Pancreas (tissue), 10 donors: Measurements from ENCODE around the gene GOLPH3L. TPM values are rescaled to one million over a fixed set of nuclear protein-coding genes. Genes with fewer than 3 reads are reported as not detected.

ENCODE experiments used
- ATAC-seq, 4 donors: fragments of 200-7000 bp; cut with Tn5 transposase; one replicate each; pipeline versions ENCODE4 v1.8.0 to v1.9.1; 2020; ENCODE audit warnings: mild to moderate bottlenecking in 4 of 4, moderate library complexity in 4 of 4
- DNase-seq, 6 donors: peaks; one replicate each; pipeline ENCODE4 v3.0.0-alpha.2; 2020
- FAIRE-seq: peaks from 2 replicates; lab custom pipeline; 2012; peaks lifted over from hg19 to GRCh38; lab: Jason Lieb, UNC
- H3K27ac ChIP-seq, 4 donors: fragments of 200-600 bp; sonication (generic); 1 replicate in 3 of 4; 2 replicates in 1 of 4; pipeline versions ENCODE4 v1.5.0 to v1.8.0; 2020
- H3K27me3 ChIP-seq, 4 donors: fragments of 200-600 bp; one replicate each; pipeline ENCODE4 v1.8.0; 2021
- H3K36me3 ChIP-seq, 3 donors: fragments of 200-600 bp; sonication (generic) in 1 of 3; one replicate each; pipeline versions ENCODE4 v1.5.0 to v1.8.0; 2020 to 2021
- H3K4me1 ChIP-seq, 3 donors: fragments of 200-600 bp; one replicate each; pipeline ENCODE4 v1.8.0; 2021
- H3K4me3 ChIP-seq, 4 donors: fragments of 200-600 bp; sonication (generic) in 2 of 4; one replicate each; pipeline versions ENCODE4 v1.5.0 to v1.8.0; 2020 to 2021
- H3K9me3 ChIP-seq, 4 donors: fragments of 200-600 bp; one replicate each; pipeline ENCODE4 v1.8.0; 2021
- CTCF ChIP-seq, 4 donors: fragments of 200-600 bp; sonication (generic) in 3 of 4; IDR thresholded peaks; one replicate each; pipeline versions ENCODE4 v1.5.0 to v1.8.0; 2021; ENCODE audit warnings: antibody characterized with exemption in 4 of 4
- WGBS, 2 donors: extraction: QIAGEN DNeasy Blood & Tissue Kit; methylation state at CpG; one replicate each; pipeline ENCODE4 v1.1.7; 2013; 5-methylcytosine and 5-hydroxymethylcytosine counted together
- intact Hi-C, 3 donors: fragments of 100-400 bp; cut with DNase I; formaldehyde crosslinking; loops; one replicate each; pipeline versions ENCODE4 v1.11.1 to v1.14.2; 2022
- polyA plus RNA-seq, 2 donors: library from polyadenylated mRNA; stranded (reverse); fragments of 200-250 nt; gene quantifications; one replicate each; pipeline ENCODE4 v1.2.3, GENCODE V29; 2013
- total RNA-seq, 6 donors: library from RNA; stranded (reverse); fragmentation: NEBNext Ultra II Directional in 4 of 6; extraction: Animal tissue kit (Norgen Biotek cat#: 25700) in 4 of 6; gene quantifications; one replicate each; pipeline versions ENCODE4 v1.2.1 to v1.2.4, GENCODE V29; 2021 to 2023
- donor health status: healthy with polysubstance abuse.
- donor health status: DM: no; HTN: no; CAD: no; lungs with moderate emphysema.
- donor health status: DM: no; HTN: no; CAD: no.
- donor health status: control.
- donor health status: control.
- donor health status: Bipolar disorder and iron deficiency.
- donor health status: DM: yes; HTN: yes; CAD: no.
- donor health status: DM: no; HTN: no; CAD: no.
- donor health status: DM: no; HTN: no; CAD: no.
- donor health status: DM: yes; HTN: yes; CAD: no.

GOLPH3L gene
- total and polyA plus RNA-seq, 8 donors = 10.5 to 34.8 (median 23.3) TPM

GRCh38 chr1:150615346-150616201, 81.4 kb downstream of the GOLPH3L start:
- no peak for FAIRE-seq
- peaks cover 16 to 52% (median 30%) of the 10 kb centered on the region in 3 donors for H3K4me1 ChIP-seq
- WGBS, 2 donors = 93% methylated on average over 12 of the region's 12 CpGs
- no peak overlapping the region for H3K4me3 ChIP-seq
- H3K27ac ChIP-seq = peak overlapping the region in 1 of 4 donors; percentile 89
- no peak for ATAC-seq
- H3K36me3 ChIP-seq = no peaks in the 10 kb centered on the region
- TF ChIP-seq CTCF (IDR thresholded peaks at IDR 0.05) = no peak
- H3K9me3 ChIP-seq = no peaks in the 10 kb centered on the region
- no peaks in the 10 kb centered on the region for H3K27me3 ChIP-seq
- DNase-seq = no peak
- intact Hi-C loops = no loop called here

GRCh38 chr1:150613061-150613920, 83.7 kb downstream of the GOLPH3L start:
- FAIRE-seq (peak; percentile 68), ATAC-seq (peak in 3 of 4 donors; percentile 35 to 65 (median 60)), DNase-seq (no peak)
- WGBS, 2 donors = 55 to 58% methylated on average over 12 of the region's 12 CpGs
- intact Hi-C loops = no loop called here
- Histone ChIP-seq H3K27ac (peak overlapping the region in 3 of 4 donors; percentile 28 to 96 (median 89)), H3K36me3 (no peaks in the 10 kb centered on the region), H3K9me3 (no peaks in the 10 kb centered on the region), H3K4me1 (peaks cover 16 to 40% (median 30%) of the 10 kb centered on the region in 3 donors), H3K4me3 (no peak overlapping the region), H3K27me3 (no peaks in the 10 kb centered on the region)
- no peak for TF ChIP-seq CTCF (IDR thresholded peaks at IDR 0.05)

- peak overlapping the region; percentile 78 to 96 (median 87) for H3K27ac ChIP-seq
- H3K4me3 ChIP-seq = no peak overlapping the region
- no peak for TF ChIP-seq CTCF (IDR thresholded peaks at IDR 0.05)
- intact Hi-C loops = no loop called here
- ATAC-seq (no peak), DNase-seq (no peak), FAIRE-seq (no peak)
- WGBS, 2 donors = 86 to 88% methylated on average over 3 of the region's 3 CpGs
- no peaks in the 10 kb centered on the region for H3K9me3 ChIP-seq
- H3K4me1 ChIP-seq = peaks cover 16 to 40% (median 30%) of the 10 kb centered on the region in 3 donors
- H3K36me3 ChIP-seq = no peaks in the 10 kb centered on the region
- no peaks in the 10 kb centered on the region for H3K27me3 ChIP-seq
Observed at GRCh38 chr1:150612014-150612345, 85.0 kb downstream of the GOLPH3L start.

- intact Hi-C loops = no loop called here
- peak overlapping the region in 2 of 4 donors; percentile 89 to 96 for H3K27ac ChIP-seq
- TF ChIP-seq CTCF (IDR thresholded peaks at IDR 0.05) = no peak
- H3K36me3 ChIP-seq = no peaks in the 10 kb centered on the region
- FAIRE-seq (no peak), ATAC-seq (no peak), DNase-seq (no peak)
- no peaks in the 10 kb centered on the region for H3K9me3 ChIP-seq
- H3K27me3 ChIP-seq = no peaks in the 10 kb centered on the region
- H3K4me3 ChIP-seq = no peak overlapping the region
- H3K4me1 ChIP-seq = peaks cover 16 to 40% (median 30%) of the 10 kb centered on the region in 3 donors
- WGBS, 2 donors = 94 to 96% methylated on average over 4 of the region's 4 CpGs
Observed at GRCh38 chr1:150610576-150610975, 86.4 kb downstream of the GOLPH3L start.
